Measurements from ENCODE around the gene UTS2R. TPM values are rescaled to one million over a fixed set of nuclear protein-coding genes. Genes with fewer than 3 reads are reported as not detected.

UTS2R gene
- total RNA-seq, 1 donor from 2014 or later, result not detected

Other genes starting within 250 kb of the UTS2R start
- 24.7 TPM for gene CCDC57, start 158.9 kb upstream of the UTS2R start, total RNA-seq
- 65.0 TPM for gene SLC16A3, start 142.7 kb upstream of the UTS2R start, total RNA-seq
- 171 TPM for gene CSNK1D, start 98.1 kb upstream of the UTS2R start, total RNA-seq
- 3.2 TPM for gene CD7, start 54.2 kb upstream of the UTS2R start, total RNA-seq
- gene SECTM1, start 38.0 kb upstream of the UTS2R start, total RNA-seq, result 14.6 TPM
- not detected for gene TEX19, start 12.5 kb upstream of the UTS2R start, total RNA-seq
- 24.1 TPM for gene HEXD, start 46.6 kb downstream of the UTS2R start, total RNA-seq
- 22.6 TPM for gene OGFOD3, start 46.8 kb downstream of the UTS2R start, total RNA-seq
- gene CYBC1, start 79.0 kb downstream of the UTS2R start, total RNA-seq, result 84.9 TPM
- 57.3 TPM for gene NARF, start 87.0 kb downstream of the UTS2R start, total RNA-seq
- gene FOXK2, start 148.0 kb downstream of the UTS2R start, total RNA-seq, result 65.3 TPM